Bone marrow (tissue), 2 donors: Measurements from ENCODE around the gene MUC5B.
"Not testable (repeated sequence)": the region's sequence is repeated elsewhere in the genome, so short reads cannot be mapped to it uniquely, and the experiment has no call there.

Experiments
- DNase-seq, 2 donors: peaks; one replicate each; lab custom pipeline; 2025; lab: John Stamatoyannopoulos, UW

Gene MUC5B, protein sequence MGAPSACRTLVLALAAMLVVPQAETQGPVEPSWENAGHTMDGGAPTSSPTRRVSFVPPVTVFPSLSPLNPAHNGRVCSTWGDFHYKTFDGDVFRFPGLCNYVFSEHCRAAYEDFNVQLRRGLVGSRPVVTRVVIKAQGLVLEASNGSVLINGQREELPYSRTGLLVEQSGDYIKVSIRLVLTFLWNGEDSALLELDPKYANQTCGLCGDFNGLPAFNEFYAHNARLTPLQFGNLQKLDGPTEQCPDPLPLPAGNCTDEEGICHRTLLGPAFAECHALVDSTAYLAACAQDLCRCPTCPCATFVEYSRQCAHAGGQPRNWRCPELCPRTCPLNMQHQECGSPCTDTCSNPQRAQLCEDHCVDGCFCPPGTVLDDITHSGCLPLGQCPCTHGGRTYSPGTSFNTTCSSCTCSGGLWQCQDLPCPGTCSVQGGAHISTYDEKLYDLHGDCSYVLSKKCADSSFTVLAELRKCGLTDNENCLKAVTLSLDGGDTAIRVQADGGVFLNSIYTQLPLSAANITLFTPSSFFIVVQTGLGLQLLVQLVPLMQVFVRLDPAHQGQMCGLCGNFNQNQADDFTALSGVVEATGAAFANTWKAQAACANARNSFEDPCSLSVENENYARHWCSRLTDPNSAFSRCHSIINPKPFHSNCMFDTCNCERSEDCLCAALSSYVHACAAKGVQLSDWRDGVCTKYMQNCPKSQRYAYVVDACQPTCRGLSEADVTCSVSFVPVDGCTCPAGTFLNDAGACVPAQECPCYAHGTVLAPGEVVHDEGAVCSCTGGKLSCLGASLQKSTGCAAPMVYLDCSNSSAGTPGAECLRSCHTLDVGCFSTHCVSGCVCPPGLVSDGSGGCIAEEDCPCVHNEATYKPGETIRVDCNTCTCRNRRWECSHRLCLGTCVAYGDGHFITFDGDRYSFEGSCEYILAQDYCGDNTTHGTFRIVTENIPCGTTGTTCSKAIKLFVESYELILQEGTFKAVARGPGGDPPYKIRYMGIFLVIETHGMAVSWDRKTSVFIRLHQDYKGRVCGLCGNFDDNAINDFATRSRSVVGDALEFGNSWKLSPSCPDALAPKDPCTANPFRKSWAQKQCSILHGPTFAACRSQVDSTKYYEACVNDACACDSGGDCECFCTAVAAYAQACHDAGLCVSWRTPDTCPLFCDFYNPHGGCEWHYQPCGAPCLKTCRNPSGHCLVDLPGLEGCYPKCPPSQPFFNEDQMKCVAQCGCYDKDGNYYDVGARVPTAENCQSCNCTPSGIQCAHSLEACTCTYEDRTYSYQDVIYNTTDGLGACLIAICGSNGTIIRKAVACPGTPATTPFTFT (N-terminal part only)

DNA sequence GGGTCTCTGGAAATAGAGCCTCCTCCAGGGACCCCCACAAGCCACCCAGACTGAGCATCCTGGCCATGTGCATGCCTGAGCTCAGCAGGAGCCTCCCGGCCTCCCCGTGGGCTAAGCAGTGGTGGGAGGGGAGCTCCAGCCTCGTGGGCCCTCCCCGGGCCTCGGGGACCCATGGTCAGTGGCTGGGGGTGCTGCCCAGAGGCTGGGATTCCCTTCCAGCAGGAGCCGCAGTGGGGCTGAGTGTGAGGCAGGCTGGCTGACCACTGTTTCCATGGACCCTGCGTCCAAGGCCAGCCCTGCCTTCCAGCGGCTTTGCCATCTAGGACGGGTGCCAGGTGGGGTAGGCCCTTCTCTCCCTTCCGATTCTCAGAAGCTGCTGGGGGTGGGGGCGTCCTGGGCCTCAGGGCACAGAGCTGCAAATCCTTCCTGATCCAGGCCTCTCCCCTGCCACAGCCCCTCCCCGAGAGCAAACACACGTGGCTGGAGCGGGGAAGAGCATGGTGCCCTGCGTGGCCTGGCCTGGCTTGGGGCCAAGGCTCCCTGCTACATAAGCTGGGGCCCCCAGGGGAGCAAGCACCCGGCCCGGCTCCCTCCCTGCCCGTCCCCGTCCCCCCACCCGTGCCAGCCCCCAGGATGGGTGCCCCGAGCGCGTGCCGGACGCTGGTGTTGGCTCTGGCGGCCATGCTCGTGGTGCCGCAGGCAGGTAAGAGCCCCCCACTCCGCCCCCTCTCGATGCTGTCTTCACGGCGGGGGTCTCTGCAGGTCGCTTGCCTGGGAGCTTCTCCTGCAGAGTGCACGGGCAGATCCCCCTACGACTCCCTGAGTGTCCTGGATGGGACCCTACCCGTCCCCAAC lies at the start of gene MUC5B:
TSS of gene MUC5B (plus strand) at position 576 of the 855 bp plus-strand sequence. CDS start at position 634, 58 bp downstream.
- DNase-seq: no peak

DNA sequence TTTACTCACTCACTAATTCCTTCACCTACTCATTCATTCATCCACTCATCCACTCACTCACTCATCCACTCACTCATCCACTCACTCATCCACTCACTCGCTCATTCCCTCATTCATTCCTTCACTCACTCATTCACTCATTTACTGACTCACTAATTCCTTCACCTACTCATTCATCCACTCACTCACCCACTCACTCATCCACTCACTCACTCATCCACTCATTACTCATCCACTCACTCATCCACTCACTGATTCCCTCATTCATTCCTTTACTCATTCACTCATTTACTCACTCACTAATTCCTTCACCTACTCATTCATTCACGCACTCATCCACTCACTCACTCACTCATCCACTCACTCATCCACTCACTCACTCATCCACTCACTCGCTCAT lies 49.5 kb upstream of the MUC5B start:
- not testable (repeated sequence) for DNase-seq

DNA sequence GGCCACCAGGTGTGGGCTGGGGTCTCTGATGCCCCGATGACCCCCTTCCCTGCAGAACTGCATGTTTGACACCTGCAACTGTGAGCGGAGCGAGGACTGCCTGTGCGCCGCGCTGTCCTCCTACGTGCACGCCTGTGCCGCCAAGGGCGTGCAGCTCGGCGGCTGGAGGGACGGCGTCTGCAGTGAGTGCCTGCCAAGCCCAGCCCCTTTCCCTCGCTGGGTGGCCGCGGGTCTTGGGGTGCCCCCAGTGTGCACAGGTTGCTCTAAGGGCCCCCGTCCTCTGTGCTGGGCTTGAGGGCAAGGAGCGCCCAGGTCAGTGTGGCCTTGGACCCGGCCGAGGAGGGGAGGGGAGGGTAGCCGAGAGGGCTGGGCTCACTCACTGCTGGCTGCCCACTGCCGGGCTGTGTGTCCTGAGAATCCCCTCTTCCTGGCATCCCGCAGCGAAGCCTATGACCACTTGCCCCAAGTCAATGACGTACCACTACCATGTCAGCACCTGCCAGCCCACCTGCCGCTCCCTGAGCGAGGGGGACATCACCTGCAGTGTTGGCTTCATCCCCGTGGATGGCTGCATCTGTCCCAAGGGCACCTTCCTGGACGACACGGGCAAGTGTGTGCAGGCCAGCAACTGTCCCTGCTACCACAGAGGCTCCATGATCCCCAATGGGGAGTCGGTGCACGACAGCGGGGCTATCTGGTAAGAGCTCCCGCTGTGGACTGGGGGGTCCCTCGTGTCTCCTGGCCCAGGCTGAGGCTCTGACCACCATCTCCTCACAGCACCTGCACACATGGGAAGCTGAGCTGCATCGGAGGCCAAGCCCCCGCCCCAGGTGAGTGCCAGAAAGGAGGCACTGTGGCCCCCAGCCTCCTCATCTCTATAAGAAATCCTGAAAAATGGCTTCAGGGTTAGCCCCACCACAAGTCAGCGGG lies 48.2 kb upstream of the MUC5B start:
- DNase-seq: no peak

DNA sequence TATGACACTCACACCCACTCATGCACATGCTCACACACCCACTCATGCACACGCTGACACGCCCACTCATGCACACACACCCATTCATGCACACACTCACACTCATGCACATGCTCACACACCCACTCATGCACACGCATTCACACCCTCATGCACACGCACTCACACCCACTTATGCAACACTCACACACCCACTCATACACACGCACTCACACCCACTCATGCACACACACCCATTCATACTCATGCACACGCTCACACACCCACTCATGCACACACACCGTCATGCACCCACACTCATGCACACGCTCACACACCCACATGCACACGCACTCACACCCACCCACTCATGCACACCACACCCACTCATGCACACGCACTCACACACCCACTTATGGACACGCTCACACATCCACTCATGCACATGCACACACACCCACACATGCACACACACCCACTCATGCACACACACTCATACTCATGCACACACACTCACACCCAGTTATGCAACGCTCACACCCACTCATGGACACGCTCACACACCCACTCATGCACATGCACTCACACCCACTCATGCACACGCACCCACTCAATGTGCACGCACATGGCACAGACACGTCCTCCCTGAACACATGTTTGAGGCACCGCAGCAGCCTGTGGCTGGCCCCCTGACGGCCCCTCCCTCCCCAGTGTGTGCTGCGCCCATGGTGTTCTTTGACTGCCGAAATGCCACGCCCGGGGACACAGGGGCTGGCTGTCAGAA lies 47.2 kb upstream of the MUC5B start:
- DNase-seq: no peak

DNA sequence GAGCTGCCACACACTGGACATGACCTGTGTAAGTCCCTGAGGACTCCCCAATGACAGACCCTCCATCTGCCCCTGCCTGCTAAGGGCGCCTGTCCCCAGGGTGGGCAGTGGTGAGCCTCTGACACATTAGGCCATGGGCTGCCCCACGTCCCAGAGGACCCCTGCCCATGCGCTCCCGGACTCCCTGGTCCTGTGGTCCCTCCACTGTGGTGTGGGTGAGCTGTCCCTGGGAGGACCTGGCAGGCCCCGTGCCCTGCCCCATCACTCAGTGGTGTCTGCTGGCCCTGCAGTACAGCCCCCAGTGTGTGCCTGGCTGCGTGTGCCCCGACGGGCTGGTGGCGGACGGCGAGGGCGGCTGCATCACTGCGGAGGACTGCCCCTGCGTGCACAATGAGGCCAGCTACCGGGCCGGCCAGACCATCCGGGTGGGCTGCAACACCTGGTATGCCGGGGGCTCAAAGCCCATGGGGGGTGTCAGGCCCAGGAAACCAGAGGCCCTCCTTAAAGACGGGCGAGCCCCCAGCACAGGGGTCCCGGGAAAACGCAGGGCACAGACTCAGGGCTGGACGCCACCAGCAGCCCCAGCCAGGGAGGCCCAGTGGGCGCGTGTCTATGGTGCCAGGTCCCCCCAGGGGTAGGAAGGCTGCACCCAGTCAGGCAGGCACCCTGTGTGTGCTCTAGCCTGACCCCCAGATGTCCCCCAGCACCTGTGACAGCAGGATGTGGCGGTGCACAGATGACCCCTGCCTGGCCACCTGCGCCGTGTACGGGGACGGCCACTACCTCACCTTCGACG lies 46.4 kb upstream of the MUC5B start:
- DNase-seq: no peak

DNA sequence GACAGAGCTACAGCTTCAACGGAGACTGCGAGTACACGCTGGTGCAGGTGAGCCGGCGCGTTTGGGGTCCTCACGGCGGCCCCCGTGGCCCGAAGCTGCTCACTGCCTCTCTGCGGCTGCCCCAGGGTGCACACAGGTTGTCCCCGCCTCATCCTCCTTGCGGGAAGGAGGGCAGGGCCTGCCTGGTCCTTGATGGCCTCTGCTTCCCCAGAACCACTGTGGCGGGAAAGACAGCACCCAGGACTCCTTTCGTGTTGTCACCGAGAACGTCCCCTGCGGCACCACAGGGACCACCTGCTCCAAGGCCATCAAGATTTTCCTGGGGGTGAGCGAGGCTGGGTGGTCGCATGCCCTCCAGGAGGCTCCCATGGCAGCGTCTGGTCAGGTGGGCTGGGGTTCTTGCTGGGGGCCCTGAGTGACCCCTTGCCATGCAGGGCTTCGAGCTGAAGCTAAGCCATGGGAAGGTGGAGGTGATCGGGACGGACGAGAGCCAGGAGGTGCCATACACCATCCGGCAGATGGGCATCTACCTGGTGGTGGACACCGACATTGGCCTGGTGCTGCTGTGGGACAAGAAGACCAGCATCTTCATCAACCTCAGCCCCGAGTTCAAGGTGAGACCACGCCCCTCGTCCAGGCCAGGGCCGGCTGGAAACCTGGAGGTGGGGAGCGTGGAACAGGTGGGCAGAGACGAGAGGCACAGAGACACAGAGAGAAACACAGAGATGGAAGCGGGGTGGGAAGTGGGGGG lies 45.7 kb upstream of the MUC5B start:
- no peak for DNase-seq

DNA sequence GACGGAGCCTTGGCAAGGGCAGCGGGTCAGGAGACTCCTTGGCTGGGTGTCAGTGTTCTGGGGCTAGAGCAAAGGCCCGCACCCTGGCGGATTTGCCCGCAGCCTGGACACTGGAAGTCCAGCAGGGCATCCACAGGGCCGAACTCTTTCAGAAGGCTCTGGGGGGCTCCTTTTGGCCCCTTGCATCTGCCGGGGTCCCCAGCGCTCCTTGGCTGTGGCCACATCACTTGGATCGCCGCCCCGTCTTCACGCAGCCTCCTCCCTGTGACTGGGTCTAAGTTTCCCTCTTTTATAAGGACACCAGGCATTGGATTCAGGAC lies 45.1 kb upstream of the MUC5B start:
- DNase-seq: no peak

DNA sequence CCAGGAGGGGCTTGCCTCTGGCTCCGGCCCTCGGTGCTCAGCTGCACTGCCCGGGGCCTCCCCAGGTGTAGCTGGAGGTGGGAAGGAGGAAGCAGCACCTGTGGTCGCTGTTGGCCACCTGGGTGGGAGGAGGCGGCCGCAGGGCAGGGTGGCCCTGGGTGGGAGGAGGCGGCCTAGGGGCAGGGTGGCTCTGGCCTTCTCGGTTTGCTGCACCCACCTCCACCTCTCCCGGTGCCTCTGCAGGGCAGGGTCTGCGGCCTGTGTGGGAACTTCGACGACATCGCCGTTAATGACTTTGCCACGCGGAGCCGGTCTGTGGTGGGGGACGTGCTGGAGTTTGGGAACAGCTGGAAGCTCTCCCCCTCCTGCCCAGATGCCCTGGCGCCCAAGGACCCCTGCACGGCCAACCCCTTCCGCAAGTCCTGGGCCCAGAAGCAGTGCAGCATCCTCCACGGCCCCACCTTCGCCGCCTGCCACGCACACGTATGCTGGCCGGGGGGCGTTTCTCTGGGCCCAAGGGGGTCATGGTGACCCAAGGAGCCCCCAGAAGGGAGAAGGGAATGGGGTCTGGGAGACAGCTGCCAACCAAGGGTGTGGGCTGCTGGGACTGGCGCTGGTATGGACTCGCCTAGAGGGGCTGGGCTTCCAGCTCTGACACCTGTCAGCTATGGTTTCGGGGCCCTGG lies 44.5 kb upstream of the MUC5B start:
- no peak for DNase-seq

DNA sequence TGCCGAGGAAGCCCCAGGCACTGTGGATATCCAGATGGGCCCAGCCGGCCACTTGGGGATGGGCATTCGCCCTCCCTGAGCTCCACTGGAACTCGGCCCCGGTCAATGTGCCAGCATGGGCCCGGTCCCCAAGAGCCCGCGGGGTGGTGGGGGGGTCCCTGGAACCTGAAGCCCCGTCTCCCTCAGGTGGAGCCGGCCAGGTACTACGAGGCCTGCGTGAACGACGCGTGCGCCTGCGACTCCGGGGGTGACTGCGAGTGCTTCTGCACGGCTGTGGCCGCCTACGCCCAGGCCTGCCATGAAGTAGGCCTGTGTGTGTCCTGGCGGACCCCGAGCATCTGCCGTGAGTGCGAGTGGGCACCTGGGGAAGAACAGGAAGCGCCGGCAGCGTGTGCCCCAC lies 44.0 kb upstream of the MUC5B start:
- no peak for DNase-seq

DNA sequence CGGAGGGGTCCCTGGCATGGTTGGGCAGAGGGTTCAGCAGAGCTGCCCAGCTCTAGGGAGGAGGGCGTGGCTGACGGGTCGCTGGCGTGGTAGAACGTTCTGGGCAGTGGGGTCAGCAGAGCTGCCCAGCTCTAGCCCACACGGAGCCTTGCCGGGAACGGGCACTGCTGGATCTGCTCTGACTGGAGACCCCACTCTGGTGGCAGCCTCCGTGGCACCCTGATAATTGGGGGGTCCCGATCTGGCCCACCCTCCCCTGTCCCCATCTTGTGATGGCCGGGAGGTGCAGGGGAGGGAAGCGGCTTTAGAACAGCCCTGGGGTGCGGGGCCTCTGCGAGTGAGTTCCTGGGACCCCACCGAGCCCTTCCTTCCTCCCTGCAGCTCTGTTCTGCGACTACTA lies 43.2 kb upstream of the MUC5B start:
- DNase-seq: no peak

DNA sequence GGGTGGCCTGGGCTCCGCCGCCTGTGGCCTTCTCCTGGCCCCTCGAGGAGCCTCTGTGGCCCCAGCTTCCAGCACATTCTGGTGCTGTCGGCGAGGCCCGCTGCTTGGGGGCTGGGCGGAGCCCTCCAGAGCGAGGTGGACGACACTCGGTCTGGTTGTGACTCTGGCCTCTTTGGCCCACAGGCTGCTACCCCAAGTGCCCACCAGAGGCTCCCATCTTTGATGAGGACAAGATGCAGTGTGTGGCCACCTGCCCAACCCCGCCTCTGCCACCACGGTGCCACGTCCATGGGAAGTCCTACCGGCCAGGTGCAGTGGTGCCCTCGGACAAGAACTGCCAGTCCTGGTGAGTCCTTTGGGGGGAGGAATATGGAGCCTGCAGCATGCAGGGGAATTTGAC lies 42.7 kb upstream of the MUC5B start:
- DNase-seq: no peak

DNA sequence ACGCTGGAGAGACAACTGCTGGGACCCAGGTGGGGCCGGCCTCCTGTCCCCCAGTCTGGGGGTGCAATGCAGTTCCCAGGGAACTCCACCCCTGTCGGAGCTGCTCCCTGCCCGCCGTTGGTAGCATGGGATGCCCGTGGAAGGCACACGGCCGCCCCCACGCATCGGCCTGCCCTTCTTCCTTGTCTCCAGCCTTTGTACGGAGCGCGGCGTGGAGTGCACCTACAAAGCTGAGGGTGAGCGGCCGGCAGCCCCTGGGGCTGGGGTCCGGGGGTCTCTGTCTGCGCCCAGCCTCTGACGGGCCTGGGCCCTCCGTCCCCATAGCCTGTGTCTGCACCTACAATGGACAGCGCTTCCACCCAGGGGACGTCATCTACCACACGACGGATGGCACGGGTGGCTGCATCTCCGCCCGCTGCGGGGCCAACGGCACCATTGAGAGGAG lies 41.9 kb upstream of the MUC5B start:
- no peak for DNase-seq

DNA sequence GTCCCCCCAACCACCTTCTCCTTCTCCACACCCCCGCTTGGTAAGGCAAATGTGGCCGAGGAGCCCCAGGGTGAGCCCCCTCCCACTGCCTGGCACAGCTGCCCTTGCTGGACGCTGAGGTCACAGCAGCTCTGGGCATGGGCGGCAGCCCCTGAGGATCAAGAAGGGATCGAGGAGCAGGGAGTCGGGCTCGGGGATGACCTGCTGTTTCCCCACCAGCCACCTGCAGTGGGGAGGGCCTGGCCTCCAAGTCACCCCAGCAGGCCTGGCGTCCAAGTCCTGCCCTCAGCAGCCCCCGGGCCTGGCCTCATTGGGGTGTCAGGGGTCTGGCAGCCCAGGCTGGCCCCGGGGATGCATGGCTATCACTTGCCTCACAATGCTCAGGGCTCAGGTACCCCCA lies 41.4 kb upstream of the MUC5B start:
- DNase-seq: no peak

DNA sequence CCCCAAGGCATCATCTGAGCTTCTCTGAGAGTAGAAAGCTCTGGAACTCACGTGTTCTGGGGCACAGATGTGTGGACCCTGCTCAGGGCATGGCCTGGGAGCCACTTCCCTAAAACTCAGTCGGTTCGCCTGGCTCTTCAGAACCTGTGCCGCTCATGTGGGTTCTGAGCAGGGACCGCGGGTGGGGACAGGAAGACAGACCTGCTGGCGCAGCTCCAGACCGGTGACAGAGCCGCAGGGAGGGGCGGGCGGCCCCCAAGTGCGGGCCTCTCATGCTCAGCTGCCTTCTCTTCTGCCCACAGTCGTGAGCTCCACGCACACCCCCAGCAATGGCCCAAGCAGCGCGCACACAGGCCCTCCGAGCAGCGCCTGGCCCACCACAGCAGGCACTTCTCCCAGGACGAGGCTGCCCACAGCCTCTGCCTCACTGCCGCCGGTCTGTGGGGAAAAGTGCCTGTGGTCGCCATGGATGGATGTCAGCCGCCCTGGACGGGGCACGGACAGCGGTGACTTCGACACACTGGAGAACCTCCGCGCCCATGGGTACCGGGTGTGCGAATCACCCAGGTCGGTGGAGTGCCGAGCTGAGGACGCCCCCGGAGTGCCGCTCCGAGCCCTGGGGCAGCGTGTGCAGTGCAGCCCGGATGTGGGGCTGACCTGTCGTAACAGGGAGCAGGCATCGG lies 40.9 kb upstream of the MUC5B start:
- DNase-seq: no peak

DNA sequence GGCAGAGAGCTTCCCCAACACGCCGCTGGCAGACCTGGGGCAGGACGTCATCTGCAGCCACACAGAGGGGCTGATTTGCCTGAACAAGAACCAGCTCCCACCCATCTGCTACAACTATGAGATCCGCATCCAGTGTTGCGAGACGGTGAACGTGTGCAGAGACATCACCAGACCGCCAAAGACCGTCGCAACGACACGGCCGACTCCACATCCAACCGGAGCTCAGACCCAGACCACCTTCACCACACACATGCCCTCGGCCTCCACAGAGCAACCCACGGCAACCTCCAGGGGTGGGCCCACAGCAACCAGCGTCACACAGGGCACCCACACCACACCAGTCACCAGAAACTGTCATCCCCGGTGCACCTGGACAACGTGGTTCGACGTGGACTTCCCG lies 38.7 kb upstream of the MUC5B start:
- DNase-seq: not testable (repeated sequence)

DNA sequence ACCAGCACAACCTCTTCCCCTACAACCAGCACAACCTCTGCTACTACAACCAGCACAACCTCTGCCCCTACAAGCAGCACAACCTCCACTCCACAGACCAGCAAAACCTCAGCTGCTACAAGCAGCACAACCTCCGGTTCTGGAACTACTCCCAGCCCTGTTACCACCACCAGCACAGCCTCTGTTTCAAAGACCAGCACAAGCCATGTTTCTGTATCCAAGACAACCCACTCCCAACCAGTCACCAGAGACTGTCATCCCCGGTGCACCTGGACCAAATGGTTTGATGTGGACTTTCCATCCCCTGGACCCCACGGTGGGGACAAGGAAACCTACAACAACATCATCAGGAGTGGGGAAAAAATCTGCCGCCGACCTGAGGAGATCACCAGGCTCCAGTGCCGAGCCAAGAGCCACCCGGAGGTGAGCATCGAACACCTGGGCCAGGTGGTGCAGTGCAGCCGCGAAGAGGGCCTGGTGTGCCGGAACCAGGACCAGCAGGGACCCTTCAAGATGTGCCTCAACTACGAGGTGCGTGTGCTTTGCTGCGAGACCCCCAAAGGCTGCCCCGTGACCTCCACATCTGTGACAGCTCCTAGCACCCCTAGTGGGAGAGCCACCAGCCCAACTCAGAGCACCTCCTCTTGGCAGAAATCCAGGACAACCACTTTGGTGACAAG lies 34.3 kb upstream of the MUC5B start:
- not testable (repeated sequence) for DNase-seq
